Lung (tissue), 12 donors: ENCODE measurements around the gene GPX4. TPM values are rescaled to one million over a fixed set of nuclear protein-coding genes. Genes with fewer than 3 reads are reported as not detected.

ENCODE experiments used
- ATAC-seq: fragments of 200-7000 bp; cut with Tn5 transposase; one replicate; pipeline ENCODE4 v1.9.1; 2020; ENCODE audit warnings: moderate number of reproducible peaks; ENCODE audit not compliant: insufficient read depth, low FRiP score
- DNase-seq, 3 donors: peaks; one replicate each; pipeline ENCODE4 v3.0.0-alpha.2; 2013 to 2017
- H3K27ac ChIP-seq, 2 donors: one replicate each; pipeline ENCODE4 v1.5.1; 2013; ENCODE audit warnings: mild to moderate bottlenecking in 2 of 2, moderate library complexity in 2 of 2, control low read depth in 1 of 2, inconsistent platforms in 1 of 2, low read depth in 1 of 2, low read length in 1 of 2
- H3K27me3 ChIP-seq, 3 donors: one replicate each; pipeline ENCODE4 v1.5.1; 2013; ENCODE audit warnings: low read length in 2 of 3; ENCODE audit not compliant: control insufficient read depth in 3 of 3, insufficient read depth in 3 of 3
- H3K36me3 ChIP-seq, 4 donors: one replicate each; pipeline ENCODE4 v1.5.1; 2013; ENCODE audit warnings: low read length in 4 of 4, mild to moderate bottlenecking in 1 of 4, moderate library complexity in 1 of 4; ENCODE audit not compliant: control insufficient read depth in 4 of 4, insufficient read depth in 4 of 4
- H3K4me1 ChIP-seq, 5 donors: one replicate each; pipeline ENCODE4 v1.5.1; 2013; ENCODE audit warnings: low read length in 5 of 5, mild to moderate bottlenecking in 2 of 5, moderate library complexity in 1 of 5; ENCODE audit not compliant: control insufficient read depth in 5 of 5, insufficient read depth in 5 of 5
- H3K4me3 ChIP-seq: one replicate; pipeline ENCODE4 v1.5.1; 2013; ENCODE audit warnings: mild to moderate bottlenecking, control low read depth, moderate library complexity
- H3K9ac ChIP-seq, 2 donors: one replicate each; pipeline ENCODE4 v1.5.1; 2013; ENCODE audit warnings: low read length in 2 of 2, control low read depth in 1 of 2; ENCODE audit not compliant: insufficient read depth in 1 of 2
- H3K9me3 ChIP-seq, 4 donors: one replicate each; pipeline ENCODE4 v1.5.1; 2013; ENCODE audit warnings: low read length in 3 of 4, mild to moderate bottlenecking in 1 of 4, moderate library complexity in 1 of 4; ENCODE audit not compliant: control insufficient read depth in 4 of 4, insufficient read depth in 3 of 4
- CTCF ChIP-seq: IDR thresholded peaks from 2 replicates; pipeline ENCODE4 v1.5.1; 2012; ENCODE audit warnings: mild to moderate bottlenecking; ENCODE audit errors: control extremely low read depth, extremely low read depth
- WGBS, 2 donors: extraction: QIAGEN DNeasy Blood & Tissue Kit; methylation state at CpG; one replicate each; pipeline ENCODE4 v1.1.7; 2013; 5-methylcytosine and 5-hydroxymethylcytosine counted together
- polyA plus RNA-seq, 2 donors: library from polyadenylated mRNA; stranded (reverse); fragments of 200-250 nt; gene quantifications; one replicate each; pipeline ENCODE4 v1.2.1, GENCODE V29; 2013
- total RNA-seq, 2 donors: library from RNA; depleted of rRNA in 1 of 2; stranded (reverse); fragments of >200 nt in 1 of 2; gene quantifications; one replicate each; pipeline ENCODE4 v1.2.1, GENCODE V29; 2014 to 2021
- donor health status: control.
- donor health status: control.
- donor health status: Bipolar disorder and iron deficiency.
- donor health status: healthy.
- donor health status: DM: yes; HTN: yes; CAD: no.

Gene GPX4
- total and polyA plus RNA-seq, 4 donors, result 91.6 to 1,031 (median 466) TPM

DNA sequence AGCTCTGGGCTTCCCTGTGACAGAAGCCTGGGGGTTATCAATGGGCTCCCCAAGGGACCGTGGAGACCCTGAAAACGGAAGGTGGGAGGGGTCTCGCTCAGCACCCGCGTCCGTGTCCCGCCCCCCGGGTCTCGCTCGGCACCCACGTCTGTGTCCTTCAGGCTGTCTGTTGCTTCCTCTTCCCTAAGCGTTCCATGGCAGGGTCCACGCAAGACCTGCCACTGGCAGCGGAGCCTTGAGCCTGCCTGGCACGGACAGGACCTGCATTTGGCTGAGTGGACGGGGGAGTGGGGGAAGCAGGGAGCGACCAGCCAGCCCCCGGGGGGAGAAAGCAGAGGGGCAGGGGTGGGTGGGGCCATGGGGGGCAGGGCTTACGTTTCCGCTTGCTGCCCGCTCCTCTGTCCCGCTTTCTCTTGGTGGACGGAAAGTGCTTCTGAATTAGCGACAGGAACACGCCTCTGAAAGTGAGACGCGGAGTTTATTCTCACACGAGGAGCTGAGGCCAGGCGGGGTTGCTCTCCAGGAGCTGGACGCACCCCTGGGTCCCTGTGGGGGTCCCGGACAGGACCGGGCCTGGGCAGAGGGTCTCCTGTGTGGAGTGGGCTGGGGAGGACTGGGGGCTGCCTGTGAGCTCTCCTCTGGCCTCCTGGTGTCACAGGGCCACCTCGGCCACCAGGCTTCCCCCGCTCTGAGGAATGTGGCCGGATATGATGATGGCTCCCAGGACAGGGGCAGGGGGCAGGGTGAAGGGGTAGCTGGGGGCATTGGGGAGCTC is 12.0 kb downstream of the GPX4 start:
- H3K9me3 ChIP-seq, result no peaks in the 10 kb centered on the region
- no peak overlapping the region for H3K4me3 ChIP-seq
- H3K9ac ChIP-seq, result no peak overlapping the region
- TF ChIP-seq CTCF, result no peak
- H3K4me1 ChIP-seq, result peaks cover 0 to 9% (median 6%) of the 10 kb centered on the region in 5 donors
- no peak for DNase-seq
- ATAC-seq, result no peak
- no peaks in the 10 kb centered on the region for H3K27me3 ChIP-seq
- H3K27ac ChIP-seq, result no peak overlapping the region
- 91 to 92% methylated on average over 35 of the region's 35 CpGs for WGBS, 2 donors
- H3K36me3 ChIP-seq, result peaks cover 9 to 84% (median 14%) of the 10 kb centered on the region in 4 donors

DNA sequence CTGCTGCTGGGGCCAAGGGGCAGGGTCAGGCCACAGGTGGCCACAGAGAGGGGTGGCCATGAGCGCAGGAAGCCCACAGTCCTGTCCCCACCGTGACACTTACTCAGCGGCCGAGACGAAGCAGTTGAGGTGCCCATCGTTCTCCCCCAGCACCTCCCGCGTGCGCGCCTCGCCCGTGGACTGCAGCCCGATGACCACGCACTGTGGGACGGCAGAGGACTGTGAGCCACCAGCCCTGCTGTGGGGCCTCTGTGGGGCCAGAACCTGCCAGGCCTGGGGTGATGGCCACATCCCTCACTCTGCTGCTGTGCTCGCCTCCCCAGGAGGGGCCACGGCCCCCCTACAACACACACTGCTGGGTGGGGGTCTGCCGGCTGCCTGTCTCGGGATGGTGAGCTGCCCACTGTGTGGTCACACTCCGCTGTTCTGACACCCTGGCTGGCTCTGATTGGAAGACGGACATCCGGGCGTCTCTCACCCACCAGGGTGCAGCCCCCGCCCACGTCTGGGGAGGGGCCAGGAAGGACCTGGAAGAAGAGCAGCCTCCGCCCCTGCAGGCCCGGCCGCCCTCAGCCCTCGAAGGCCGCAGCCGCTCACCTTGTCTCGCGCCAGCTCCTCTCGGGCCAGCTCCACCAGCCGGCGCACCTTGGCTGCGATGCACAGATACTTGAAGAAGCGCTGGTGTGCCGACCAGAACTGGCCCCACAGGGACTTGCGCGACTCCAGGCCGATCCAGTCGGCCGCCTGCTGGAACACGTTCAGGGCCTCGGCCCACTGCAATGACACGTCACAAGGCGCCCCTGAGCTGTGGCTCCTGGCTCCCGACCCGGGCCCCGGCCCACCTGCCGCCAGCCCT is 13.2 kb downstream of the GPX4 start:
- H3K4me3 ChIP-seq, result no peak overlapping the region
- H3K9me3 ChIP-seq, result no peaks in the 10 kb centered on the region
- no peak overlapping the region for H3K9ac ChIP-seq
- H3K27me3 ChIP-seq, result no peaks in the 10 kb centered on the region
- no peak overlapping the region for H3K27ac ChIP-seq
- DNase-seq (no peak), ATAC-seq (no peak)
- 93 to 96% methylated on average over 50 to 52 of the region's 52 CpGs for WGBS, 2 donors
- no peak for TF ChIP-seq CTCF
- H3K36me3 ChIP-seq, result peaks cover 8 to 86% (median 17%) of the 10 kb centered on the region in 4 donors
- H3K4me1 ChIP-seq, result peaks cover 0 to 9% (median 6%) of the 10 kb centered on the region in 5 donors

GRCh38 chr19:1117654-1118053 is 13.9 kb downstream of the GPX4 start:
- no peak overlapping the region for H3K27ac ChIP-seq
- ATAC-seq (no peak), DNase-seq (no peak)
- H3K27me3 ChIP-seq, result no peaks in the 10 kb centered on the region
- no peaks in the 10 kb centered on the region for H3K9me3 ChIP-seq
- H3K4me1 ChIP-seq, result peaks cover 0 to 9% (median 6%) of the 10 kb centered on the region in 5 donors
- WGBS, 2 donors, result 93 to 96% methylated on average over 16 of the region's 16 CpGs
- no peak for TF ChIP-seq CTCF
- H3K9ac ChIP-seq, result no peak overlapping the region
- H3K4me3 ChIP-seq, result no peak overlapping the region
- H3K36me3 ChIP-seq, result peaks cover 11 to 85% (median 18%) of the 10 kb centered on the region in 4 donors
